ENCODE data around the gene ZAP70.

The ZAP70 gene

DNA sequence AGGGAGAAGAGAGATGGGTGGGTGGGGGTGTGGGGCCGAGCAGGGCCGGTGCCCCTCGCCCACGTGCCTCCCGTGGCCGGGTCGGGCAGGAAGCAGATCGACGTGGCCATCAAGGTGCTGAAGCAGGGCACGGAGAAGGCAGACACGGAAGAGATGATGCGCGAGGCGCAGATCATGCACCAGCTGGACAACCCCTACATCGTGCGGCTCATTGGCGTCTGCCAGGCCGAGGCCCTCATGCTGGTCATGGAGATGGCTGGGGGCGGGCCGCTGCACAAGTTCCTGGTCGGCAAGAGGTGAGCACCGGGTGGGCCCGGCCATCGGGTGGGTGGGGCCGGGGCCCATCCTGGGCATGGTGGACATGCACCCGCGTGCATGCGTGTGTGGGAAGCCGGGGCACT is 21.8 kb downstream of the ZAP70 start:
- no peak for FAIRE-seq

DNA sequence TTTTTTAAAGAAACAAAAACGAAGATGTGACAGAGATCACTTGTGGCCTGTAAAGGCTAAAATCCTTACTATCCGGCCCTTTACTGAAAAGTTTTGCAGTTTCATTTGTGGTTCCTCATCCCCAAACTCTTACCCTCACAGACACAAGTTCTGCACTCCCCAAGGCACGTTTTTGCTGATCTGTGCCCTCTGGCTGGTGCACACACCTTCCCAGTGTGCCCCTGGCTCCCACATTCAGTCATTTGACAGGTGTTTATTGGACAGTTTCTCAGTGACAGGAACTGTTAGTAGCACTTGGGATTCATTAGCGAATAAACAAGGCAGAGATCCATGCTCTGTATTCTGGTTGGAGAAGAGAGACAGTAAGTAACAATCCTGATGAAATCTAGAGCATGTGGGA is 22.8 kb downstream of the ZAP70 start:
- no peak for FAIRE-seq

DNA sequence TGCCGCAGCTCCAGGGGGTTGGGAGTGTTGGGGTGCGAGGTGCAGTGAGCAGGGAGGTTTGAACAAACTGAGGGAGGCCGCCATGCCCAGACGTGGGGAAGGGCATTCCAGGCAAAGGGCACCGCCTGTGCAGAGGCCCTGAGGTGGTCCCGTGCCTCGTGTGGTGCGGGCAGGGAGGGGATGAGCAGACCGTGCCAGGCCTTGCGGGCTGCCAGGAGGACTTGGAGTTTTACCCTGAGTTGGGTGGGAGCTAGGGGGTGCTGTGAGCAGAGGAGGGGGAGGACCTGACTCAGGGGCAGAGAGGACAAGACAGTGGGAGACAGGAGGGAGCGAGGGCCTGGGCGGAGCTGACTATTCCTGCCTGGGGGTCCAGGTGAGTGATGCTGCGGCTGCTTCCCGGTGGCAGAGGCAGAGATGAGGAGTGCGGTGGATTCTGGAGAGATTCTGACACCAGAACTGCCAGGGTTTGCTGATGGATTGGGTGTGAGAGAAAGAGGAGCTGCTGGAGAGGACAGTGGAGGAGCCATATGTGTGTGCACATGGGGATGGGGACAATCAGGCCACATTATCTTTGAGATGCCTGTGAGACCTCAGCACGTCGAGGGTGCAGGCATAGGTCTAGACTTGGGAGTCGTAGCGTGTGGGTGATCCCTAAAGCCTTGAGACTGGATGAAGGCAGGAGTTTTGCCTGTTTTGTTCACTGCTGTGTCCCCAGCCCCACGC is 23.4 kb downstream of the ZAP70 start:
- FAIRE-seq, result no peak

DNA sequence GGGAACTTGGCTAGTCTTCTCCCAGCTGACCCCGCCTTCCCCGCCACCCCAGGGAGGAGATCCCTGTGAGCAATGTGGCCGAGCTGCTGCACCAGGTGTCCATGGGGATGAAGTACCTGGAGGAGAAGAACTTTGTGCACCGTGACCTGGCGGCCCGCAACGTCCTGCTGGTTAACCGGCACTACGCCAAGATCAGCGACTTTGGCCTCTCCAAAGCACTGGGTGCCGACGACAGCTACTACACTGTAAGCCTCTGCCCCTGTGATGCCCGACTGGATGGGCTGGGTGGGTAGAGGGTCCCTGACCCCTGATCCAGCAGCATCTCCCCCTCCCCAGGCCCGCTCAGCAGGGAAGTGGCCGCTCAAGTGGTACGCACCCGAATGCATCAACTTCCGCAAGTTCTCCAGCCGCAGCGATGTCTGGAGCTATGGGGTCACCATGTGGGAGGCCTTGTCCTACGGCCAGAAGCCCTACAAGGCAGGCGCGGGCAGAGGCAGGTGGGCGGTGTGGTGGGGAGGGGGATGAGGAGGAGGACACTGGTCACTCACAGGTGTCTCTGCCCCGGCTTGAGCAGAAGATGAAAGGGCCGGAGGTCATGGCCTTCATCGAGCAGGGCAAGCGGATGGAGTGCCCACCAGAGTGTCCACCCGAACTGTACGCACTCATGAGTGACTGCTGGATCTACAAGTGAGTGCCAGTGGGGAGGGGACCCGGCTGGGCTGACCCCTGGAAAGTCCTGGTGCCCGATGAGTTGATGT is 24.2 kb downstream of the ZAP70 start:
- no peak for FAIRE-seq

DNA sequence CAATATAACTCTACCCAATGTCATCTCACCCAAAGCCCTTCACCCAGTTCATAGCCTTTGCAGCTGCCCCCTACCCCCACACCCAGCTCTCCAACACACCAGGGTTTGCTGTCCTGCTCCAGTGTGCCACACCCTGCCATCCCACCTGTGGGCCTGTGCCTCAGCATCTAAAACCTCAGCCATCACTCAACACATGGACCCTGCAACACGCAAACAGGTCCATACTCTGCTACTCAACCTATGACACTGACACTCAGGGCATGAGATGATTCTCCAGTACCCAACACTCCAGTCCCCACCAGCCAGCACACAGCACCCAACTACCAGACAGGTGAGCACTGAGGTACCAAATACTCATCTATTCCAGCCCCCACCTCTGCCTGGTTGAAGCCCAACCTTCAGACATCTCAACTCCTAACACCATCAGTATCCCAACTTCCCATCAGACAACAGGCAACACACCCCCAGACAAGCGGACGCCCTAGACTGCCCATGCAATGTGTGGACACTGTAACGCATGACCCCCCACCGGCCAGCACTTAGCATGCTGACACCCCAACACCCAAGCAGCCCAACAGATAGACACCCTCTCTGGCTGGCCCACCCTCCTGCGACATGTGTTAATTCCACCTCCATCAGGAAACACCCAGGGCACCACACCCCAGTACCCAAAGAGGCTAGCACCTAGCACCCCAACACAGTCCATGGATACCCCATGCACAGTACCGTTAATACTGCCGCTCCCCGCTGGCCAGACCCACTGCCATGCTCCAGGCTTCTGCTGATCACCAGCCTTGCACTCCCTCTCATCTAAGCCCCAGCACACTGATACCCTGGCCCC is 25.0 kb downstream of the ZAP70 start:
- FAIRE-seq, result no peak

DNA sequence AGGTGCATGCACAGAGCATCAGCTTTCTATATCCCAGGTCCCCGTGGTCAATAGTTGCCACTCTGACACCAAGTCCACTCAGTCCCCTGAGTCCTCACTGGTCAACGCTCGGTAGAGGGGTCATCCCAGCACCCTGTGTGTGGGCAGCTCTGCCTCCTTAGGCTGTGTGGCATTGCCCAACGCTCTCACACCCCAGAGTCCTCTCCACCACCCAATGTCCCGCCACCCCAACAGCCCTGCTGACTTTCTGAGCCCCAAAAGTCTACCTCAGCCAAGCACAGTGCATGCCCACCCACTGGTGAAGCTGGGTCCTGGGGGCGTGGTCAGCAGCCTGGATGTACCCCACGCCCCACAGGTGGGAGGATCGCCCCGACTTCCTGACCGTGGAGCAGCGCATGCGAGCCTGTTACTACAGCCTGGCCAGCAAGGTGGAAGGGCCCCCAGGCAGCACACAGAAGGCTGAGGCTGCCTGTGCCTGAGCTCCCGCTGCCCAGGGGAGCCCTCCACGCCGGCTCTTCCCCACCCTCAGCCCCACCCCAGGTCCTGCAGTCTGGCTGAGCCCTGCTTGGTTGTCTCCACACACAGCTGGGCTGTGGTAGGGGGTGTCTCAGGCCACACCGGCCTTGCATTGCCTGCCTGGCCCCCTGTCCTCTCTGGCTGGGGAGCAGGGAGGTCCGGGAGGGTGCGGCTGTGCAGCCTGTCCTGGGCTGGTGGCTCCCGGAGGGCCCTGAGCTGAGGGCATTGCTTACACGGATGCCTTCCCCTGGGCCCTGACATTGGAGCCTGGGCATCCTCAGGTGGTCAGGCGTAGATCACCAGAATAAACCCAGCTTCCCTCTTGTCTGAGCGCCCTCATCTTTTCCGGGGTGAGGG is 25.9 kb downstream of the ZAP70 start:
- no peak for FAIRE-seq

DNA sequence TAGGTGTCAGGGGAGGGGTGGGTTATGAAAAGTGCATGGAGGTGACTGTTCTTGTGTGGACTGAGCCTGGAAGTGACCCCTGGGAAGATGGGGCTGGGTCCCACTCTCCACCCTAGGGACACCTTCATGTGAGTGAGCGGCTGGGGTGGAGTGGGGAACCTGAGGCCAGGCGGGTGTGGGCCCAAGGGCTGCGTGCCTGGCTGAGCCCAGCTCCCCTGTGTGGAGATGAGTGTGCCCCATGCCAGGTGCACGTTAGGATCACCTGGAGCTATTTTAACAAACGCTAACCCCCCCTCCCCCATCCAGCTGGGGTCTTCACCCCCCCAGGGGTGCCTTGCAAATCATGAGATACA is 26.5 kb downstream of the ZAP70 start:
- no peak for FAIRE-seq

DNA sequence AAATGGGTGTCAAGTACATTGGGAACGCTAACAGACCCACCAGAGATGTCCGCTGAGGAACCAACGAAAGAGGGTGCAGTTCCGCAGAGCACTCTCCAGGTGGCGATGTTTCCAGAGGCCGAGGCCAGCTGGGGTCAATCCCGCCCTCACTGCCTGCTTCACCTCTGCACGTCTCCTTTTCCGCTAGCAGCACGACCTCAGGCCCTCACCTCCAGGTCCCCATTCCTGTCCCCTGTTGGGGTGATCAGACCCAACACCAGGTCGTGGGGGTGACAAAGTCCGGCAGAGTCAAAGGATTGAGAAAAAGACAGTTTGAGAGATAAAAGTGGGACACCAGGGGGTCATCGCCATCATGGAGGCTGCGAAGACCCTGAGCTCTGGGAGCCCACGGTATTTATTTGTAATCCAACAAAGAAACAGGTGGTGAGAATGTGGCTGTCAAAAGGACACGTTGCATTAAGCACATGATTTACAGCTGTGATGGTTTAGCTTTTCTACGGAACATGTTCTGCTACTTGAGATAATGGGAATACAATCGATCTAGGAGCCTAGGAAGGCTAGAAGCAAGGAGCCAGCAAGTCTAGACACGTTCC is 27.3 kb downstream of the ZAP70 start:
- no peak for FAIRE-seq

DNA sequence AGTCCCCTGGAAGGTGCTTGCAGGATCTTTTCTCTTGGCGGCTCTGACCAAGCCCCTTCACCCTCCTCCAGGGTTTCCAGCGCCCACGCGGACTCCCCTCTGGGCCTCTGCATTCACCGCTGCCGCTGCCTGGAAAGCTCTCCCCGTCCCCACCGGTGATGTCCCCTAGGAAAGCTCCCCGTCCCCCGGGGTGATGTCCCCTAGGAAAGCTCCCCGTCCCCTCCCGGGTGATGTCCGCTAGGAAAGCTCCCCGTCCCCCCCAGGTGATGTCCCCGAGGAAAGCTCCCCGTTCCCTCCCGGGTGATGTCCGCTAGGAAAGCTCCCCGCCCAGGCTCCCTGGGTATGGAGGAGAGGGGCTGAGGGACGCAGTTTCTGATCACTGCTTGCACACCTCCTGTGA is 27.9 kb downstream of the ZAP70 start:
- no peak for FAIRE-seq

DNA sequence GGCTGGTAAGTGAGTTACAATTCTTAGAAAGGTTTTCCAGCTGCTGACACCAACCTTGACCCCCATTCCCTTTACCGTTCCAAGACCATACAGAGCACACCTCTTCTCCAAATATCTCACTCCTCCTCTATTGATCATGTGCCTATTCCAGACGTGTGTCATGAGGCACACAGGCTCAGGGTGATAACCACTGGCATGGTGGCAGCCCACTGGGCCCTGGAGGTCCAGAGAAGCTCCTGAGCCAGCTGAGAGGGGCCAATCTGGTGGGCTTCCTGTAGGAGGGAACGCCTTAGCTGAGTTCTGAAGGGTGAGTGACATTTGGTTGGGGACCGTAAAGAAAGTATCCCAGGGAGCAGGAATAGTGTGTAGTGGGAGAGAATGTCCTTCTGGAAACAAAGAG is 28.3 kb downstream of the ZAP70 start:
- FAIRE-seq, result no peak

DNA sequence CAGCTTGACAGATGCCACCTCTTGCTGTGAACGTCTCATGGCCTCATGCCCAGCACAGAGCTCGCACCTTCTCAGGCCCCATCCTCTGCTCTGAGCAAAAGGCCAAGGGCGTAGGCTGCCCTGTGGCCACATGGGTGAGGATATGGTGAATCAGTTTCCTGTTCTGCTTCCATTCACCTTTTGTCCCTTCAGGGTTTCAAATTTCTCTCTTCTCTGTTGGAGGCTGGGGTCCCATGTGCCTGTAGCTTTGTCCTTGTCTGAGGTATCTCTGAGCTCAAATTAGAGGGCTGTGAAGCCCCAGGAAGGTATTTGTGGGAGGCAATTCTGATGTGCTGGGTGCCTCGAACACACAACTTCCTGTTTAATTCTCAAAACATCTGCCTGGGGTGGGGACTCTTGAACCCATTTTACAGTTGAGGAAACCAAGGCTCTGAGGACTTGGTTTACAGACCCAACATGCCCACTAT is 29.0 kb downstream of the ZAP70 start:
- FAIRE-seq, result no peak

DNA sequence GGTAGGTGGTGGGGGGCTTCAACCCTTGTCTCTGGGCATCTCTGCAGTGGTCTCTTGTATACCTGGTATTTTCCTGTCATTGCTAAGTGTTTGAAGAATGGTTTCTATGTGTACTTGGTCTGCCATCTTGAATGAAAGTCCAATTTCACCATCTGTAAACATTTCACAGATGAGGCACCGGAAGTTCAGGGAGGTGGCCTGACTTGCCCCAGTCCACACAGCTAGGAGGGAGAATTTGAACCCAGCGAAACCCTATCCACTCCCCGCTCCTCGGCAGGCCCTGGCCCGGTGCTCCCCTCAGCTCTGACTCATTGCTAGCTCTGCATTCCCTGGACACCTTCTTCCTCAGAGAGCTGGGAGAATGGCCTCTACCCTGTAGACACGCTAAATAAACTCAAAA is 30.5 kb downstream of the ZAP70 start:
- FAIRE-seq, result no peak

DNA sequence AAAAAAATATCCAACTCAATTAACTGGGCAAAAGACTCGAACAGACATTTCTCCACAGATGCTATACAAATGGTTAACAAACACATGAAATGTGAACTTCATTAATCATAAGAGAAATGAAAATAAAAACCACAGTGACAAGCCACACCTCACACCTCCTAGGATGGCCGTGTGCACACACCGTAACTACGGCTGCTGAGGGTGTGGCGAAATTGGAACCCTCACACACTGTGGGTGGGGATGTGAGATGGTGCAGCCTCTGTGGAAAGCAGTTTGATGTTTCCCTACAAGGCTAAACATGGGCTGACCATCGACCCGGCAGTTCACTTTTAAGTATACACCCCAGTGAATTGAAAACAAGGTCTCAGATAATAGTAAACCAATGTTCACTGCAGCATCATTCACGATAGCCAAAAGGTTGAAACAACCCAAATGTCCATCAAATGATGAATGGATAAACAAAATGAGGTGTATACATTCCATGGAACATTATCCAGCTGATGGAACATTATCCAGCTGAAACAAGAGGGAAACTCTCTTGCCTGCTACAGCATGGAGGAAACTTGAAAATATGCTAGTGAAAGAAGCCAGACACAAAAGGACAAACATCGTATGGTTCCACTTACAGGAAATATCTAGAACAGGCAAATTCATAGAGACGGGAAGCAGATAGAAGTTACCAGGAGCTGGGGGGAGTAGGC is 32.2 kb downstream of the ZAP70 start:
- no peak for FAIRE-seq

DNA sequence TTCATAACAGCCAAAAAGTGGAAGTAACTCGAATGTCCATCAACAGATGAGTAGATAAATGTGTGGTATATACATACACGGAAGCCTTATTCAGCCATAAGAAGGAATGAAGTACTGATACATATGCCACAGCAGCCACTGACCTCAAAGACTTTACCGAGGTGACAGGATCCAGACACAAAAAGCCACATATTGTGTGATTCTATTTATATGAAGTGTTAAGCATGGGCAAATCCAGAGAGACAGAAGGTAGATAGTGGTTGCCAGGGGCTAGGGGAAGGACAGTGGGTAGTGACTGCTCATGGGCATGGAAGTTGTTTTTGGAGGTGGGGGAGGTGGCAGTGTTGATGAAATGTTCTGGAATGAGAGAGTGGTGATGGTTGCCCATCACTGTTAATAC is 33.9 kb downstream of the ZAP70 start:
- no peak for FAIRE-seq

DNA sequence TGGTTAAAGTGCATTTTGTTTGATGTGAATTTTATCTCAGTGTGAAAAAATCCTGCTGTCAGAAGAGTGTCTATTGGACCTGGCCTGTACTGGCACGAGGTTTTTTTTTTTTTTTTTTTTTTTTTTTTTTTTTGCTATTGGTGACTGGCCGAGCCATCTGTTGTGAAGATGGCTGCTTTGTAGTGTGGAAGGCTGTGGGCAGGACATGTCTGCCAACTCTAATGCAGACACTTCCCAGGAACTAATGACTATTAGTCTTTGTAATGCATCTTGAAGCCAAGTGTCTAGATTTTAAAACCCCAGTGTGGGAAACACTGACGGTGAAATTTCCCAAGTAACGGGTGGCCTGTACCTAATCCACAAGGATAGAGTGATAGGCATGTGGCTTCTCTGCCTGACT is 34.3 kb downstream of the ZAP70 start:
- no peak for FAIRE-seq

DNA sequence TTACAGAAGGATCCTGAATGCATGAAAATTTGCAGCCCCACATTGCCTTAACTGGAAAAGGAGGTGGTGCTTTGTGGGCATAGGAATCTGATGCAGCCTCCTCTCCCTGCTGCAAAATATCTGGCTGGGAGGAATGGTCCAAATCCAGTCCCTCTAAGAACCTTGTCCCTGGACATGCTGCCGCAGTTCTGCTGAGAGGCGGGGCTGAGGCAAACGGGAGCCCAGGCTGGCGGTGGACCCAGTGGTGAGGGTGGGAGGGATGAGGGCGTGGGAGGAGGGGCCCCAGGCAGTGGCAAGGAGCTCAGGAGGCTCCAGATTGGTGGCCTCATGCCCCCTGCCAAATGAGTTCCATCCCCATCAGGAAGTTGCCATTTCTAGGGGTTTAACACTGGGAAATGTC is 36.2 kb downstream of the ZAP70 start:
- no peak for FAIRE-seq

DNA sequence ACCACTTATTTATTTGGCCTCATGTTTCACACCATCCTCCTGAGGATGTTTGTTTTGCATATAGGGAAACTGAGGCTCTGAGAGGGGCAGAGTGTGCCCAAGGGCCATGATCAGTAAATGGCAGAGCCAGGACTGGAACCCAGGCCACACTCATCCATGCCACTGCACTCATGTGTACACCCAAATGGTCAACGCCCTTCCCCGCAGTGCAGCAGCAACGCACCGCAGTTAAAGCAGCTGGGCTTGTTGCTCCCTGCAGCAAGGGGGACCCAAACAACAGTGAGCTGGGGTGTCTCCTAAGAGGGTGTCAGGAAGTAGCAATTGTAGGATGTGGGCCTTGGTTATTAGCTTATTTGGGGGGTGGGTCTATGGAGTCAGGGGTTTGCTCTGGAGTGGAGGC is 36.6 kb downstream of the ZAP70 start:
- no peak for FAIRE-seq

DNA sequence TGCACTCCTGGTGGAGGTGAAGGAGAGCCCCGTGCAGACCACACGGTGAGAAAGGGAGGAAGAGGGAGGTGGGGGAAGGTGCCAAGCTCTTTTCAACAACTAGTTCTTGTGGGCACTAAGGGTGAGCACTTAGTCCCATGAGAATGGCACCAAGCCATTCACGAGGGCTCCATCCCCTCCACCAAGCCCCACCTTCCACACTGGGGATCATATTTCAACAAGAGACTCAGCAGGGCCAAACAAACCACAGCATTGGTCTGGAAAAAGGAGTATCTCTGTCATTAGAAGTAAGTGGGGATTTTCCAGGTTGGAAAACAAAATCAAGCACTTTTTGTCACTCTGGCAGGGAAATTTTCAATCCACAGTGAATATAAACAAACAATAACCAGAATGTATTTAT is 38.4 kb downstream of the ZAP70 start:
- FAIRE-seq, result no peak

DNA sequence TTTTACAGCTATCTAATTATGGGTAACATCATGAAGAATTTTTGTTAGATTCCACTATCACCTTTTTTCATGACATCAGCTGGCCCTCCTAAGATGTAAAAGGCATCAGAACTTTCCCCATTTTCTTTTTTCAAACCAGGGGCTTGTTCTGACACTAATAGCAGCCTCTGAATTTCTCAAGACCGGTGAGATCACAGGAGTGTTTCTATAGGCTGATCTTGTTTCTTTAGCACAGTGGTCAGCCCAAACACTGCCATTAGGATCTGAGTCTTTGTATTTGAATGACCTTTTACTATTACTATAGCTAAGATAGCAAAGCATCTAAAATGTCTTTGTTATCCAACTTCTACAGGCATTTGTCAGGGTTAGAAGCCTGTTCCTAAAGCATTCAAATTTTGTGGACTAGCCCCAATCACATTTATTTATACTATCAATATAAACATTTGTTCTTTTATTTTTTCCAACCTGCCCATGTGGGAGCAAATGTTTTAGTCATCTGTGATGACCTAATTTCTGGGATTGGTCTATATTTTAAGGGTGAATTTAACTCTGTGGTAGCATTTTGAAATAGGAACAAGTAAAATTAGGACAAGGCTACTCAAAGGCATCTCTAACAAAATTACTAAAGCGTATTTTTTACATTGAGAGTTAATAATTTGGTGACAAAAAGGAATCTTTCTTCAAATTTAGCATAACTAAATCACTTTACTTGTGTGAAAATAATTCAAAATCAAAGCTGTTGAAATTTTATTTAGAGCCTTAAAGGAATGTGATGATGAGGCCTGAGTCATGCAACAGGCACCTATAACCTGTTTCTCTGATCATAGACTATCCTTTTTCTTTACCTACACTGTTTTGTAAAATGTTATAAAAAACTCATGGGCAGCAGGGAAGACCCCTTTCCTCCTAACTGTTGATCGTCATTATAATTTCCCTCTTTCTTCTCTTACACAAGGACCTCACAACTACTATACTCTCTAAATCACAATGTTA is 39.3 kb downstream of the ZAP70 start:
- FAIRE-seq, result no peak

DNA sequence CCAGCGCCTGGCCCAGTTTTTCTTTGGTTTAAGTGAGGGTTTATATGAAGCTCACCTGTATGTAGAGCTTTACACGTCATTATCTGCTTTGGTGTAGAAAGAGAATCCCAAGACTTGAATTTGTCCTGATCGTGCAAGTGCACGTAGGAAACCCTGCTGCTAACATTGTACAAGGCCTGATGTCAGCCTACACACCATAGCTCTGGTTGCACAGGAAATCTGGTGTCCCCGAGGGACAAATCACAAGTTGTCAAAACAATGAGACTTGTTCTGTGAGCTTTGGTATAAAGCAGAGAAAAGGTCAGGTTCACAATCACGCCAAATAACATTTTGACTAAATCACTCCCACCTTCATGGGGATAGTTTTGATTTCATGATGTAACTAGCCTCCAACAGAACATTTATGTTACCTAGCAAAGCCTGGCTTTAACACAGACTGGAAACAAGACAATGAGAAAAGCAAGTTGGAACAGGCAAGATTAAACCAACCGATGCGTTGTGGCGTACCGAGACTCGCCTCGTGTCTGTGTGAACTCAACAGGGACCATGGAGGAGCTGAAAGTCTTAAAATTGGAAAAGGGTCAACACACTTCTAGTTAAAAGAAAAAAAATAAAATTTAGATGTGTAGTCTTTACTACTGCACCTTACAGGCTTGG is 41.4 kb downstream of the ZAP70 start:
- no peak for FAIRE-seq

All from A204.1 (cell line).